Esophagus muscularis mucosa (tissue), 4 donors: Measurements from ENCODE around the gene TNFSF12.

Source experiments
- CTCF ChIP-seq, 3 experiments: fragments of 200-600 bp in 2 of 3; fragments of 450-650 bp in 1 of 3; sonication (generic) in 2 of 3; IDR thresholded peaks; one replicate each; pipeline ENCODE4 v1.5.1; 2017 to 2019; ENCODE audit warnings: antibody characterized with exemption in 3 of 3, mild to moderate bottlenecking in 2 of 3, moderate library complexity in 1 of 3
- EP300 ChIP-seq: sonication (generic); formaldehyde crosslinking; IDR thresholded peaks from one replicate; pipeline ENCODE4 v1.6.1; 2017; ENCODE audit warnings: antibody characterized with exemption
- POLR2A ChIP-seq: fragments of 450-650 bp; IDR thresholded peaks from one replicate; pipeline ENCODE4 v1.6.1; 2017; ENCODE audit warnings: antibody characterized with exemption, moderate library complexity, mild to moderate bottlenecking, low read depth
- POLR2AphosphoS5 ChIP-seq, 2 donors: sonication (generic); formaldehyde crosslinking; IDR thresholded peaks; one replicate each; pipeline ENCODE4 v1.6.1; 2017; ENCODE audit warnings: antibody characterized with exemption in 2 of 2

DNA sequence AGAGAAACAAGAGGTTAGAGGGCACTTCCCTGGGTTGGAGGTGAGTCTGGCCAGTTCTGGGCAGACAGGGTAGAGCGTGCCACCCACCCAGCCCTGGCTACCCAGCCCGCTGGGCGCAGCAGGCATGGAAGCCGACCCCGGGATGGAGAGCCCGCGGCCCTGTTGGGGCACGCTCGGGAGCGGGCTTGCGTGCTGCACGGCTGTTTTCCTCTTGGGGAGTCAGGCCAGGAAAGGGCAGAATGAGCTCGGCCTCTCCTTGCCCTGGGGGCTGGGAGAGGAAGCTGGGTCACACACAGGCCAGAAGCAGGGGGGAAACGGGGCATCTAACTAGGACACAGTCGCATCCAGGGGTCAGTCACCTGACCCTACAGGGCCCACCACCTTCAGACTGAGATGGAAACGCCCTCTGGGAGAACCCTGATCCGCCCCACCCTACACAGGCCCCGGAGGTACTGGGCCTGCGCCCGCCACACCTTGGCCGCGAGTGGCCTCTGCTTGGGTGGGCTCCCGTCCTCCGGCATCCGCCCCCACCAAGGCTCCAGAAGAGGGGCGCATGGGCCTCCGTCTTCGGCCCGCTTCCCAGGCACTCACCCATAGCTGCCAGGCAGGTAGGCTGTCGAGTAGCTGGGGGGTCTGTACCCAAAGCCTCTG is 39.8 kb downstream of the TNFSF12 start:
- TF ChIP-seq EP300 (no peak), CTCF (IDR thresholded peaks at IDR 0.05) (no peak), POLR2AphosphoS5 (IDR thresholded peaks at IDR 0.05) (no peak), POLR2A (no peak)
